Loucy (cell line): ENCODE measurements around the gene FYB2.

ENCODE experiments used
- CTCF ChIP-seq: fragments of 200-600 bp; sonication (generic); conservative IDR thresholded peaks from 2 replicates; pipeline ENCODE4 v1.5.1; 2014; ENCODE audit warnings: mild to moderate bottlenecking, antibody characterized with exemption, low read length
- EZH2phosphoT487 ChIP-seq: fragments of 200-600 bp; IDR thresholded peaks from 2 replicates; pipeline ENCODE4 v1.6.1; 2018; ENCODE audit warnings: antibody characterized with exemption, mild to moderate bottlenecking, moderate library complexity, borderline replicate concordance

DNA sequence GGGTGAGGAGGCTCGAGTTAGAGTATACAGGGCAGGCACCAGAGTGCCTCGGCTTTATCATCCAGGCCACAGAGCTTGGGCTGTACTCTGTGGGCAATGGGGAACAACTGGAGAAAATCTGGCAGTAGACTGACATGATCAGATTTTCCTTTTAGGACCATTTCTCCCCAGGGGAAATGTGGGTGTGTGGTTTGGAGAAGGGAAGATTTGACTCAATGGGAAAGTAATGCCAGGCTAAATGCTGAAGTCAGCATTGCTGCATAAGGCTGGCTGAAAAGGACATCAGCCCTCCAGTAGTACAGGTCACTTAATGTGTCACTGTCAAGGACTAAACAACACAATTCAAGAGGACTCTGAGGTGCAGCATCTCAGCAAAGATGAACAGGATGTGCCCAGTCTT, 5.0 kb downstream of the FYB2 start:
- TF ChIP-seq CTCF (no peak), EZH2phosphoT487 (no peak)
